Activated gamma-delta T cell treated with anti-CD3 and anti-CD28 coated beads, Interleukin-2, amount 50 U/mL, for 16 hours (primary cell): ENCODE results near the gene VAPA.

Source experiments
- DNase-seq: peaks from one replicate; pipeline ENCODE4 v3.0.0-alpha.2; 2020; ENCODE audit warnings: low read depth

VAPA gene

DNA sequence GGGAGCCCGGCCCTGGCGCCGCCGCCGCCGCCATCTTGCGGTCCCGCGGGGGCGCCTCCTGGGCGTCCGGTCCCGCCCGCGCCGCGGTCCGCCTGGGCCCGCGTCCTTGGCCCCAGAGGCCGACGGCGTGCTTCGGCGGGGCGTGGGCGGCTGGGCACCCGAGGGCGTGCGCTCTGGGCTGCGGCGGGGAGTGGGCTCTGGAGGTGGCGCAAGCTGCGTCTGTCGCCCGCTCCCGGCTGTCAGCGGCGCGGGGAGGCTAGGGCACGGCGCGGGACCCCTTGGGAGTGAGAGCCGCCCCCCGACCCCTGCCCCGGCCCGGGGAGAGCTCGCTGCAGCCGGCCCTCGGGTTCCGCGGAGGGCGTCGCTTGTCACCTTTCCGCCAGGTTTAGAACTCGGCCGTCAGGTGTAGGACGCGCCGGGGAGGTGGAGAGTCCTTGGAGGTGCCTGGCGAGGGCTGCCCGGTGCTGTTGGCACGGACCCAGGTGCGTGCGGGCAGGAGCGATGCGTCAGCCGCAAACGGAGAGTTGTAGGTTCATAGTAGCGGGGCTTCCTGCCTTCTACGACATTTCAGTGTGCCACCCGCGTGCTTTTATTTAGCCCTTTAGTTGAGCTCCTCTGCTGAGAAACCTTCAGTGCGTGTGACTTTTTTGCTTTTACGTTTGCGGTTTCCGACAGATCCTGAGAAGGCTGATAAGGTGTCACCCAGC lies 921 bp downstream of the VAPA start:
- DNase-seq, result peak; percentile 74

DNA sequence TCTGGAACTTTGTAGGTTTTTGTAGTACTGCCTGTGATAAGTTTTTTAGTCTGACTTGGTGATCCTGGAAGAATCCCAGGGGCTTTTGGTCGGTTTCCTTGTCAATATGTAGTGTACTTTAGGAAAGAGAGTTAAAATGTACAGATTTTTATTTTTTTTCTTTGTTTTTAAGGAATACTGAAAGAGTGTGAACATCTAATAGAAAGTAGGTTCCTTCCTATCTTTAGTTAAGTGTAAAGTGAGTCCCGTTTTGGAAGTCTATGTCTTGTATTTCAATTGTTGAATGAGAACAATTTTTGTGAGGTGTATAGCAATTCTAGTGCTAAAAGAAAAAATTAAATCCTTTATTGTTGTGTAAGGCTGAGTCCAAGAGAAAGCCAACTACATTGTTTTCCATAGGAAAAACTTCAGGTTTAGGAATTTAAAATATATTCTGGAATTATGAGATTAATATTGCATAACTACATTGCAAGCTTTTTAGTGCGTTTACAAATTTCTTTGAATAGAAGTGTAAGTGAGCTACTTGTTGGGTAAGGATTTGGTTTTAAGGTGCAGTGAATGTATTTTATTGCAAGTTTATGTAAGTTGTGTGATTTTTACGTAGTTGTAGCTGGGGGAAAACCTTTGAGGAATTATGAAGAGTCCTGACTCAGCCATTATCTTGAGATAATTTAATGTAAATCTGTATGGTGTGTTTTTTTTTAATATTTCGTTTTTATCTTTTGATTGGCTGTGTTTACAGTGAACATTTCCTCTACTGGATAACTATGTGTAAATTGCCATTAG lies 1.7 kb downstream of the VAPA start:
- no peak for DNase-seq

DNA sequence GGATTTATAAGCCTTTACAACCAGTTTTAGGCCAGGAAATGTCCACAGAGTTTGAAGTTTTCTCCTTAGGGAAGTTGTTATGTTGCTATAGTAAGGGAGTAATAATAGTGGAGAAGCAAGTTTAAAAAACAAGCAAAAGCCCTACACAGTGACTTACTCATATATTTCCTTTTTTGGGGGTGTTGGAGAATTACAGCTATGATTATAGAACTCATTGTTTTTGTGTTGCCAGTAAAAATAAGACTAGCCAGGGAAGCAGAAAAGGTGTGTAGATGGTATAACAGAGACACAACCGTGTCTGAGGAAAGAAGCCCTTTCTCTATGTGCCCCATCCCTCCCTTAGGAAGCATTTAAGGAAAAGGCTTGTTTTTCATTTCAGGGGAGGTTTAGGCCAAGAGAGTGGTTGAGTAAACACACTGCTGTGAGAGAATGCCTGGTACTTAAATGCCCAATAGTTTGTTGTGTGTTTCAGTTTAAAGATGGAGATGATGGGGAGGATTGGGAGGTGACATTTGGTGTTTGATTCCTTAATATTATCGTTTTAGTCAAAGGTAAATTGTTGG lies 2.3 kb downstream of the VAPA start:
- no peak for DNase-seq

DNA sequence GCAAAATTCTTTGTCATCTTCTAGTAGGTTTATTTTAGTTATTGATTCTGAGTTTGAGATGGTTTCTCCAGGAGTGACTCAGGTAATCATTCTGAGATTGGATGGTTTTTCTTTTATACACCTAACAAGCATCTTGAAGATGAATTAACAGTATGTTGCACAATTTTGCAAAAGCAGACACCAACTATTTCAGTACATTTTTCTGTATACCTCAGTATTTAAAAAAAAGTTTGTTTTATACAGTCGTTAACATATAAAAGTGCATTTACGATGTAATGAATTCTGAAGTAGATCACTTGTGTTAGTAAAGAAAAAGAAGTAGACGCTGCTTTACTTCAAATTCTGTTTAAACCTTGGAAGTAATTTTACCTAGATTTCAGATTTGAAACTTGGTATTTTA lies 3.0 kb downstream of the VAPA start:
- DNase-seq, result no peak

- DNase-seq, result no peak
Observed at GRCh38 chr18:9918016-9918680, 4.3 kb downstream of the VAPA start.

- DNase-seq, result no peak
Observed at GRCh38 chr18:9919564-9920232, 5.9 kb downstream of the VAPA start.

DNA sequence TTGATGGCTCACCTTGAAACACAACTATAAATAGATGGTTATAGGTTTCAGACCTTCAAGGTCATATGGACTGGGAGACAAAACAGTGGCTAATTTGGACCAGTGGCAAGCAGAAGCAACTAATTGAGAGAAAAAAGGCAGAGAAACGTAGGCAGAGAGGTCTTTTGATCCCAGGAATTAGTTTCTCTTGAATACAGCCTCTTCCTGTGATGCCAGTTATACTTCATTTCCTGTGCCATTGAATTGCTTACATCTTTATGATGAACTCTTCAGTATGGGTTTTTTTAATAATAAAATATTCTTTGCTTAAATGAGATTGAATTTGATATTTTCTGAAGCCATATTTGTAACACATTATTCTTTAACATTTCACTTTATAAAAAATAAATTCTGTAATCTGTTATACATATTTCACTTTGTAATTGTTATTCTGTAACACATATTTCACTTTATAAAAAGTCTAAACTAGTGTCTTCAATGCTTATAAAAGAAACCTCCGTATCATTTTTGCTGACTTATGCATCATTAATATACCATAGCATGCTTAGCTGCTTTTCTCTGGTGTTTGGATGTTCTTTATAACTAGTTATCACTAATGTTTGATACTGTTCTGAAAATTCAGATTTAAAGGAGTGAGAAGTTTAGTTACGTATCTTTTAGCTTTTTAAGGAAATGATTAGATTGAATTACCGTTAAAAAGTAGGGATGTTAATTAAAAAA lies 8.9 kb downstream of the VAPA start:
- no peak for DNase-seq

DNA sequence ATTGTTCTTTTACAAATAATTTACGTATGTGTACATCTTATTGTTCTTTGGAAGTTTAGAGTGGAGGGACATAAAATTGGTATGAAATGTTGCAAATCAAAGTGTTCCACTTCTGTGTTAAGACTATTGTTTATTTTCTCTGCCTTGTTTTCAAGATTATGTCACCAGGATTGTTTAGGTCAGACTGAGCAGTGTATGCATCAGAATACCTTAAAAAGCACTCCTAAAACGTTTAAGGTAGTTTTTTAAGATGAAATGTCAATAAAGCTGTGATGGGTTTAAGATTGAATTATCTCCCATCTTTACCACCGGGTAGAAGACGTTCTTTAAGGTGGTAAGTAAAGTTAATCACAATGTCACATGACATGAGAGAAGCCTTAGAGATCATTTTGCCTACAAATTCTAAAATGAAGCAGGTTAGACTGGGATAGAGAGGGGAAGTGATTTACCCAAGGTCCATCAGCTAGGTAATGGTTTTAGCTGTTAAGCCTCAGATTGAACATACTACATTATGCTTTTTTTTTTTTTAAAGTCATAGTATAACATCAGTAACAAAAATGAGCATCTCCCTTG lies 10.6 kb downstream of the VAPA start:
- DNase-seq, result no peak

GRCh38 chr18:9925369-9925768 lies 11.6 kb downstream of the VAPA start:
- DNase-seq, result no peak

DNA sequence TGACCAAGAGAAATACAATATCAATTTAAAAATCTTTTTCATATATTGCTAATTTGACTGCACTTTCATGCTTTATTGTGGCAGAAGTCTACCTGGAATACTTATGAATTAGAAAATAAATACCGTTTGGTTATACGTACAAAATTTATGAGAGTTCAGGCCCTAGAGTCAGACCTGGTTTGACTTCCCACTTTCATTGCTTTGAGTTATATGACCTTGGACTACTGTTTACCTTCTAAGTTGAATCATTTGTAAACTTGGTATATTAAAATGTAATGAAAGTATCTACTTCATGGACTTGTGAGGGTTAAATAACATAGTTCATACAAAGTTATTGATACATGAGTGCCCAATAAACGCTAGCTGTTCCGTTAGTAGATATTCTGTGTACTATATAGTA lies 12.0 kb downstream of the VAPA start:
- DNase-seq, result no peak

DNA sequence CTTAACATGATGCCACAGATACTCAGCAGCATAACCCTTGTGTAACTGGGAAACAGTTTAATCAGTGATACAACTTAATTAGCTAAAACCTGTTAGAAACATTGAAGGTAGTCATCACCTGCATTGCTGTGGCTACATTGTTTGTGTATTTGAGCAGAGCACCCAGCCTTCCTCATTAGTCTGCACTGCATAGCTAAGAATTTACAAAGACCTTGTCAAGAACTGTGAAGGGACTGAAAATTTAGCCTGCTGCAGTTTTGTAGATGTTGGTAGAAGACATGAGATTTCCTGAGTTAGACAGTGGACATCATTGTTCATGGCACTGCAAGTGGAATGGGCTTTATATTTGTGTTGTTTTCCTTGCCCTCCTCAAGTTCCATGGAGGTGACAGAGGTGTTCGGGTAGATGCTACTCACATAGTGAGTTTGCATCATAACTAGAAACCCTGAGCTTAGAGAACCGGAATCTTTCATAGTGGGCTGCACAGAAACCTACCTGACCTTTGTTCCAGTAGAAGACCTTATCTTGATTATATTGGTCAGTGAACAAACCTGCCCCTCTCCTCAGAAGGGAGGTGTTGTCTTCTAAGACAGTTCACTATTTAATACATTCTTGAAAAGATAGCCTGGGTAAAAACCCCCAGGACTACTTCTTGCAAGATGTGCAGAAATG lies 12.5 kb downstream of the VAPA start:
- DNase-seq, result no peak

- no peak for DNase-seq
Observed at GRCh38 chr18:9926977-9927376, 13.2 kb downstream of the VAPA start.

DNA sequence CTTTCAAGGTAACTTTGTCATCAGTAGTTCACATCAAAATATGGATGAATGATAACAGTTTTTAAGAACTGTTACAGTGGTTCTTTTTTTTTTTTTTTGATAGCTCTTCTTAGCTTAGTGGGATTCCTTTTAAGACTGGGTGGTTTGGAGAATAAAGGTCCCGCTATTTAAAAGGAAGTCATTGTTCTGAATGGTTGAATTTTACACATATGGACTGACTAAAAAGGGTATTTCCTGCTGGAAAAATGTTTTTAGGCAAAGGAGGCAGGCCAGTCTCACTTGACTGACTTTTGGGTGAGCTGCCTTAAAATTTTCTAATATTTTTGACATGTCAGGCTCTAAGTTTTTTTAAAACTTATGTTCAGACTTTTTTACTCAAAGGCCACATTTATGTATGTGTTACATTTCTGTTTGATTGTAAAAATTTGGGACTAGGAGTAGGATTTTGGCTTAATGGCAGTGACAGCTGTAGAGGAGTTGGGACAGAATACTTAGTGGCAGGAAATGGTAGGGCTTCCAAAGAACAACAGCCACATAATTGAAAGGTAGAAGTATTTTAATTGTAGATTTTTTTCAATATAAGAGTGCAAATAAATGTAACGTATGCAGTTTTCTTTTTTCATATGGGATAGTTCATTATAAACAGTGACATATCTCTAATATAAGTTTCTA lies 13.7 kb downstream of the VAPA start:
- DNase-seq, result no peak

GRCh38 chr18:9928646-9929259 lies 14.9 kb downstream of the VAPA start:
- no peak for DNase-seq

DNA sequence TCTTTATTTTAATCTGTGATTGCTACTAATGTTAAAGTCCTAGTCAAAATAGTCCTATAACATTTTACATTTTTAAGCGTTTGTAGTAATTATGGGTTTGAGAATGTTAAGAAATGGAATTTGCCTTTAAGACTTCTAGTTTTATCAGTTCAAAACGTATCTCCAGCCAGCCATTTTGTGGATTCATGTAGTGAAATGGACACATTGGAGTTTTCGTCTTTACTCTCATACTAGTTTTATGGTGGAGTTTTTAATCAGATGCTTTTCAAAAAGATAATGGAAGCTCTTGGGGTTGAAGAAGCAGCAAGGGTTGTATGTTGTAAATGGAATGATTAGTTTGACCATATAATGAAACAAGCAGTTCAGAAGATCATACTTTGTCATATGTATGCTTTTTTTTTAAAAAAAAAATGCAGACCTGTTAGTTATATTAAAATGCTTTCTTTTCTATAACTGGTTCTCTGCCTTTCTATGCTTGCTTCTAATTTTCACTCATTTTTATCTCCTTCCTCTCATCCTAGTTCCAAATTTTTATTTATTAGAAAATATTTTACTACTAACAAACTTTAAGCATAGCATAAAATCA lies 16.6 kb downstream of the VAPA start:
- DNase-seq, result no peak

GRCh38 chr18:9931146-9931545 lies 17.3 kb downstream of the VAPA start:
- DNase-seq, result no peak

GRCh38 chr18:9931678-9932077 lies 17.9 kb downstream of the VAPA start:
- no peak for DNase-seq

DNA sequence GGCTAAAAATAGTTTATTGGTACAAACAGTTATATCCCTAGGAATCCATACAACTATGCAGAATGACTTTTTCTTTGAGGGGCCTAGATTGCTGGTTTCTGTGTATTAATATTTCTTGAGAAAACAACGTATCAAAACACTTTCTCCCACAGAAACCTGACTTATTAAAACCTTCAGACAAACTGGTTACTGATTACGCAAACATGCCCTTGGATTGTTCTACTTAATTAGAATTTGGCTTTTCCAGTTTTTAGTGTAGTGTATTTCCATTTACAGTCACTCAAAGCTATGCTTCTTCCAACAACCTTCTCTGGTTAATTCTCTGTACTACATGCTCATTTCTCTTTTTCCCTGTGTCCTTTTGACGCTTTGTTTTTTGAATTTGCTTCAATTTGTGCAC lies 20.0 kb downstream of the VAPA start:
- no peak for DNase-seq

GRCh38 chr18:9934274-9934673 lies 20.5 kb downstream of the VAPA start:
- DNase-seq, result no peak
